HepG2 (cell line): ENCODE measurements around the gene TTC31. TPM values are rescaled to one million over a fixed set of nuclear protein-coding genes. Genes with fewer than 3 reads are reported as not detected.
A peak's percentile ranks its signal among the peaks of the same experiment; 100 is the strongest.

Source experiments
- CENPT ChIP-seq: sonication (generic); formaldehyde crosslinking; IDR thresholded peaks from 2 replicates; pipeline ENCODE4 v1.8.0; 2022; ENCODE audit warnings: low read depth, mild to moderate bottlenecking, moderate library complexity, missing genetic modification reagents
- GTF2F1 ChIP-seq: fragments of 150-350 bp; IDR thresholded peaks from 2 replicates; pipeline ENCODE4 v1.6.1; 2014; ENCODE audit warnings: low read length
- RXRA ChIP-seq: sonication (generic); formaldehyde crosslinking; IDR thresholded peaks from 2 replicates; pipeline ENCODE4 v1.5.1; 2020; ENCODE audit warnings: missing genetic modification reagents
- SMARCE1 ChIP-seq: fragments of 450-650 bp; IDR thresholded peaks from 2 replicates; pipeline ENCODE4 v1.6.1; 2017; ENCODE audit warnings: borderline replicate concordance
- SP1 ChIP-seq, 2 experiments: fragments of 450-650 bp in 1 of 2; sonication (generic) in 1 of 2; formaldehyde crosslinking in 1 of 2; IDR thresholded peaks; 2 replicates each; pipeline versions ENCODE4 v1.4.0 to v1.6.1; 2016 to 2020; ENCODE audit warnings: missing genetic modification reagents in 1 of 2
- SUZ12 ChIP-seq: fragments of 150-350 bp; IDR thresholded peaks from 2 replicates; pipeline ENCODE4 v1.6.1; 2014; ENCODE audit warnings: low read depth, low read length
- TBX2 ChIP-seq: sonication (generic); formaldehyde crosslinking; IDR thresholded peaks from 2 replicates; pipeline ENCODE4 v1.5.0; 2020; ENCODE audit warnings: missing genetic modification reagents, mild to moderate bottlenecking, borderline replicate concordance
- ZFP62 ChIP-seq: sonication (generic); formaldehyde crosslinking; IDR thresholded peaks from 2 replicates; pipeline ENCODE4 v1.4.0; 2020; ENCODE audit warnings: missing genetic modification reagents
- ZNF235 ChIP-seq: sonication (generic); formaldehyde crosslinking; IDR thresholded peaks from 2 replicates; pipeline ENCODE4 v1.8.1; 2023; ENCODE audit warnings: mild to moderate bottlenecking, missing genetic modification reagents, borderline replicate concordance
- ZNF781 ChIP-seq: sonication (generic); formaldehyde crosslinking; IDR thresholded peaks from 2 replicates; pipeline ENCODE4 v1.5.1; 2020; ENCODE audit warnings: borderline replicate concordance, mild to moderate bottlenecking, missing genetic modification reagents; ENCODE audit errors: not compliant biosample characterization
- polyA plus RNA-seq, 8 experiments: library from polyadenylated mRNA; depleted of rRNA in 3 of 8; stranded (reverse) in 7 of 8; unstranded in 1 of 8; fragments of >200 nt; fragmentation: Illumina TruSeq in 4 of 8; extraction: Trizol in 4 of 8; gene quantifications; 2 replicates each; pipeline versions ENCODE4 v1.2.1 to v1.2.3, GENCODE V29; 2011 to 2016; ENCODE audit warnings: low read depth in 4 of 8, missing spikeins in 1 of 8, mixed read lengths in 1 of 8; ENCODE audit not compliant: insufficient read depth in 1 of 8
- total RNA-seq, 5 experiments: library from RNA; depleted of rRNA; stranded (reverse); fragments of >200 nt; fragmentation: Illumina TruSeq; extraction: Trizol; gene quantifications; 2 replicates each; pipeline ENCODE4 v1.2.3, GENCODE V29; 2016; ENCODE audit warnings: low read depth in 1 of 5
- TF ChIP-seq, protein P1 (sequence below): sonication (generic); formaldehyde crosslinking; IDR thresholded peaks from 2 replicates; pipeline ENCODE4 v1.4.0; 2020; ENCODE audit warnings: missing genetic modification reagents
- TF ChIP-seq, protein P2 (sequence below): sonication (generic); formaldehyde crosslinking; IDR thresholded peaks from 2 replicates; pipeline ENCODE4 v1.9.0; 2021; ENCODE audit warnings: missing genetic modification reagents, mild to moderate bottlenecking, borderline replicate concordance
- TF ChIP-seq, protein P3 (sequence below): IDR thresholded peaks from 2 replicates; pipeline ENCODE4 v1.6.1; 2016; ENCODE audit warnings: low read depth, missing genetic modification reagents, missing compliant biosample characterization
- TF ChIP-seq, protein P4 (sequence below): sonication (generic); formaldehyde crosslinking; IDR thresholded peaks from 2 replicates; pipeline ENCODE4 v1.5.0; 2020; ENCODE audit warnings: mild to moderate bottlenecking, missing genetic modification reagents

Gene TTC31
- total and polyA plus RNA-seq, 2 of the 13 experiments (the other 11 are each of a cell fraction or from before 2014, with no cell fraction given) = 28.3 to 39.5 TPM

DNA sequence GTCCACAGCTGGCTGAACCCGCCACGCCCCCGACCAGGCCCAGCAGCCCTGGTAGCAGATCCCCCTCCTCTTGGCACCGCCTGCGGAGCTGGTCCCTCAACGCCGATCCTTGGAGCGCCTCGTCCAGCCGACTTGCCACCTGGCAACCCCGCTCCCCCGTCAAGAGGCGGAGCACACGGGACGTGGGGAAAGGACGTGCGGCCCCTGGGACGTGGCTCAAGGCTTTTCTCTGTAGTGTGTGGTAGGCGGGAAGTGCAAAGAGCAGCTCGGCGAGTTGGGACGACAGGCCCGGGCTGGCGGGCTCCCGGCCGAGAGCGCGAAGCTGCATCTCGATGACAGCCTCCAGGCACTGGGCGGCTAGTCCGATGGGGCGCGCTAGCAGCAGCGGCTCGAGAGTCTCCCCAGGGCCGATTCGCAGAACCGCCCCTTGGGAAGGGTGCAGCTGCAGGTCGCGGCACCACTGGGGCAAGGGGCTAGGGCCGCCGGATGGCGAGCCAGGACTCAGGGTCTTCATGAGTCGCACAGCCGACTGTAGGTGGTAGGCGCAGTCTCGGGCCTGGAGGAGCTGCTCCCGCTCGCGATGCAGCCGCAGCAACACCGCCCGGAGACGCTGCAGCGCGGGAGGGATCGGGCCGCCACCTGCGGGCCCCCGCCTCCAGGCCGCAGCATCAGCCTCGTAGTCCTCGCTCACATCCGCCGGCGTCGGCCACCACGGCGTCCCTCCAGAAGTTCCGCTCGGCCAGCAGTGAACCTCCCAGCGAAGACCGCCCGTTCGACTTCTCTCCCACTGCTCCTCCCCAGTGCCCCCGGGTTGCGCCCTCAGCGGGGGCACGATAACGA, 700 bp upstream of the TTC31 start (continued):
- TF ChIP-seq, protein P1, sequence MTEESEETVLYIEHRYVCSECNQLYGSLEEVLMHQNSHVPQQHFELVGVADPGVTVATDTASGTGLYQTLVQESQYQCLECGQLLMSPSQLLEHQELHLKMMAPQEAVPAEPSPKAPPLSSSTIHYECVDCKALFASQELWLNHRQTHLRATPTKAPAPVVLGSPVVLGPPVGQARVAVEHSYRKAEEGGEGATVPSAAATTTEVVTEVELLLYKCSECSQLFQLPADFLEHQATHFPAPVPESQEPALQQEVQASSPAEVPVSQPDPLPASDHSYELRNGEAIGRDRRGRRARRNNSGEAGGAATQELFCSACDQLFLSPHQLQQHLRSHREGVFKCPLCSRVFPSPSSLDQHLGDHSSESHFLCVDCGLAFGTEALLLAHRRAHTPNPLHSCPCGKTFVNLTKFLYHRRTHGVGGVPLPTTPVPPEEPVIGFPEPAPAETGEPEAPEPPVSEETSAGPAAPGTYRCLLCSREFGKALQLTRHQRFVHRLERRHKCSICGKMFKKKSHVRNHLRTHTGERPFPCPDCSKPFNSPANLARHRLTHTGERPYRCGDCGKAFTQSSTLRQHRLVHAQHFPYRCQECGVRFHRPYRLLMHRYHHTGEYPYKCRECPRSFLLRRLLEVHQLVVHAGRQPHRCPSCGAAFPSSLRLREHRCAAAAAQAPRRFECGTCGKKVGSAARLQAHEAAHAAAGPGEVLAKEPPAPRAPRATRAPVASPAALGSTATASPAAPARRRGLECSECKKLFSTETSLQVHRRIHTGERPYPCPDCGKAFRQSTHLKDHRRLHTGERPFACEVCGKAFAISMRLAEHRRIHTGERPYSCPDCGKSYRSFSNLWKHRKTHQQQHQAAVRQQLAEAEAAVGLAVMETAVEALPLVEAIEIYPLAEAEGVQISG = peak; percentile 20; the same call in 1 of the 2 replicates
- TF ChIP-seq RXRA (CRISPR knock-in tag) (peak; percentile 13; the same call in 1 of the 2 replicates), CENPT (CRISPR knock-in tag) (no peak), SUZ12 (no peak), SMARCE1 (no peak), ZFP62 (no peak), ZNF235 (CRISPR knock-in tag) (peak; percentile 96), GTF2F1 (no peak), SP1 (IDR thresholded peaks at IDR 0.05) (no peak), SP1 (CRISPR knock-in tag; IDR thresholded peaks at IDR 0.05) (no peak), ZNF781 (CRISPR knock-in tag) (no peak), TBX2 (CRISPR knock-in tag) (no peak)
- TF ChIP-seq, protein P2, sequence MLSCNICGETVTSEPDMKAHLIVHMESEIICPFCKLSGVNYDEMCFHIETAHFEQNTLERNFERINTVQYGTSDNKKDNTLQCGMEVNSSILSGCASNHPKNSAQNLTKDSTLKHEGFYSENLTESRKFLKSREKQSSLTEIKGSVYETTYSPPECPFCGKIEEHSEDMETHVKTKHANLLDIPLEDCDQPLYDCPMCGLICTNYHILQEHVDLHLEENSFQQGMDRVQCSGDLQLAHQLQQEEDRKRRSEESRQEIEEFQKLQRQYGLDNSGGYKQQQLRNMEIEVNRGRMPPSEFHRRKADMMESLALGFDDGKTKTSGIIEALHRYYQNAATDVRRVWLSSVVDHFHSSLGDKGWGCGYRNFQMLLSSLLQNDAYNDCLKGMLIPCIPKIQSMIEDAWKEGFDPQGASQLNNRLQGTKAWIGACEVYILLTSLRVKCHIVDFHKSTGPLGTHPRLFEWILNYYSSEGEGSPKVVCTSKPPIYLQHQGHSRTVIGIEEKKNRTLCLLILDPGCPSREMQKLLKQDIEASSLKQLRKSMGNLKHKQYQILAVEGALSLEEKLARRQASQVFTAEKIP (CRISPR knock-in tag) = no peak
- TF ChIP-seq, protein P3, sequence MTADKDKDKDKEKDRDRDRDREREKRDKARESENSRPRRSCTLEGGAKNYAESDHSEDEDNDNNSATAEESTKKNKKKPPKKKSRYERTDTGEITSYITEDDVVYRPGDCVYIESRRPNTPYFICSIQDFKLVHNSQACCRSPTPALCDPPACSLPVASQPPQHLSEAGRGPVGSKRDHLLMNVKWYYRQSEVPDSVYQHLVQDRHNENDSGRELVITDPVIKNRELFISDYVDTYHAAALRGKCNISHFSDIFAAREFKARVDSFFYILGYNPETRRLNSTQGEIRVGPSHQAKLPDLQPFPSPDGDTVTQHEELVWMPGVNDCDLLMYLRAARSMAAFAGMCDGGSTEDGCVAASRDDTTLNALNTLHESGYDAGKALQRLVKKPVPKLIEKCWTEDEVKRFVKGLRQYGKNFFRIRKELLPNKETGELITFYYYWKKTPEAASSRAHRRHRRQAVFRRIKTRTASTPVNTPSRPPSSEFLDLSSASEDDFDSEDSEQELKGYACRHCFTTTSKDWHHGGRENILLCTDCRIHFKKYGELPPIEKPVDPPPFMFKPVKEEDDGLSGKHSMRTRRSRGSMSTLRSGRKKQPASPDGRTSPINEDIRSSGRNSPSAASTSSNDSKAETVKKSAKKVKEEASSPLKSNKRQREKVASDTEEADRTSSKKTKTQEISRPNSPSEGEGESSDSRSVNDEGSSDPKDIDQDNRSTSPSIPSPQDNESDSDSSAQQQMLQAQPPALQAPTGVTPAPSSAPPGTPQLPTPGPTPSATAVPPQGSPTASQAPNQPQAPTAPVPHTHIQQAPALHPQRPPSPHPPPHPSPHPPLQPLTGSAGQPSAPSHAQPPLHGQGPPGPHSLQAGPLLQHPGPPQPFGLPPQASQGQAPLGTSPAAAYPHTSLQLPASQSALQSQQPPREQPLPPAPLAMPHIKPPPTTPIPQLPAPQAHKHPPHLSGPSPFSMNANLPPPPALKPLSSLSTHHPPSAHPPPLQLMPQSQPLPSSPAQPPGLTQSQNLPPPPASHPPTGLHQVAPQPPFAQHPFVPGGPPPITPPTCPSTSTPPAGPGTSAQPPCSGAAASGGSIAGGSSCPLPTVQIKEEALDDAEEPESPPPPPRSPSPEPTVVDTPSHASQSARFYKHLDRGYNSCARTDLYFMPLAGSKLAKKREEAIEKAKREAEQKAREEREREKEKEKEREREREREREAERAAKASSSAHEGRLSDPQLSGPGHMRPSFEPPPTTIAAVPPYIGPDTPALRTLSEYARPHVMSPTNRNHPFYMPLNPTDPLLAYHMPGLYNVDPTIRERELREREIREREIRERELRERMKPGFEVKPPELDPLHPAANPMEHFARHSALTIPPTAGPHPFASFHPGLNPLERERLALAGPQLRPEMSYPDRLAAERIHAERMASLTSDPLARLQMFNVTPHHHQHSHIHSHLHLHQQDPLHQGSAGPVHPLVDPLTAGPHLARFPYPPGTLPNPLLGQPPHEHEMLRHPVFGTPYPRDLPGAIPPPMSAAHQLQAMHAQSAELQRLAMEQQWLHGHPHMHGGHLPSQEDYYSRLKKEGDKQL (CRISPR knock-in tag) = no peak
- TF ChIP-seq, protein P4, sequence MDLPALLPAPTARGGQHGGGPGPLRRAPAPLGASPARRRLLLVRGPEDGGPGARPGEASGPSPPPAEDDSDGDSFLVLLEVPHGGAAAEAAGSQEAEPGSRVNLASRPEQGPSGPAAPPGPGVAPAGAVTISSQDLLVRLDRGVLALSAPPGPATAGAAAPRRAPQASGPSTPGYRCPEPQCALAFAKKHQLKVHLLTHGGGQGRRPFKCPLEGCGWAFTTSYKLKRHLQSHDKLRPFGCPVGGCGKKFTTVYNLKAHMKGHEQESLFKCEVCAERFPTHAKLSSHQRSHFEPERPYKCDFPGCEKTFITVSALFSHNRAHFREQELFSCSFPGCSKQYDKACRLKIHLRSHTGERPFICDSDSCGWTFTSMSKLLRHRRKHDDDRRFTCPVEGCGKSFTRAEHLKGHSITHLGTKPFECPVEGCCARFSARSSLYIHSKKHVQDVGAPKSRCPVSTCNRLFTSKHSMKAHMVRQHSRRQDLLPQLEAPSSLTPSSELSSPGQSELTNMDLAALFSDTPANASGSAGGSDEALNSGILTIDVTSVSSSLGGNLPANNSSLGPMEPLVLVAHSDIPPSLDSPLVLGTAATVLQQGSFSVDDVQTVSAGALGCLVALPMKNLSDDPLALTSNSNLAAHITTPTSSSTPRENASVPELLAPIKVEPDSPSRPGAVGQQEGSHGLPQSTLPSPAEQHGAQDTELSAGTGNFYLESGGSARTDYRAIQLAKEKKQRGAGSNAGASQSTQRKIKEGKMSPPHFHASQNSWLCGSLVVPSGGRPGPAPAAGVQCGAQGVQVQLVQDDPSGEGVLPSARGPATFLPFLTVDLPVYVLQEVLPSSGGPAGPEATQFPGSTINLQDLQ (CRISPR knock-in tag) = peak; percentile 18
